ENCODE data around the gene CENPF.

DNA sequence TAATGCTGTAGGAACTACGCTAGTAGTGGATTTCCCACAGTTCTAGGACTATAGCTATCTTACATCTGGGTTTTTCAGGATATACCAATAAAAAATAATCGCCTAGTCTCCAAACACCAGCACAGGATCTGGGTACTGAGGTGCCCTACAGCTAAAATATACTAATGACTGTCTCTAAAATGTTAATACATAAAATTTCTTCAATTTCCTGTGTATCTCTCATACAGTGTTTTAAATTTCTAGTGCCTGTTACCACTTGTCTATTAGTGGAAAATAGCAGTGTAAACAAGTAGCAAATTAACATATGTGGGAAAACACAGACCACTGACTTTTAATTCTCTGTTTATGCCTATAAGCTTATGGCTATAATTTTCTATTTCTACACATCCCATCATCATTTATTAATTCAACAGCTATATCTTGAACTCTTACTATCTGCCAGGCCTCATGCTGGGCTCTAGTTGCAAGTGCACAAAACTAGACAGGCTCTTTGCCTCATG, 35.5 kb upstream of the CENPF start:
- TF ChIP-seq, protein P1, sequence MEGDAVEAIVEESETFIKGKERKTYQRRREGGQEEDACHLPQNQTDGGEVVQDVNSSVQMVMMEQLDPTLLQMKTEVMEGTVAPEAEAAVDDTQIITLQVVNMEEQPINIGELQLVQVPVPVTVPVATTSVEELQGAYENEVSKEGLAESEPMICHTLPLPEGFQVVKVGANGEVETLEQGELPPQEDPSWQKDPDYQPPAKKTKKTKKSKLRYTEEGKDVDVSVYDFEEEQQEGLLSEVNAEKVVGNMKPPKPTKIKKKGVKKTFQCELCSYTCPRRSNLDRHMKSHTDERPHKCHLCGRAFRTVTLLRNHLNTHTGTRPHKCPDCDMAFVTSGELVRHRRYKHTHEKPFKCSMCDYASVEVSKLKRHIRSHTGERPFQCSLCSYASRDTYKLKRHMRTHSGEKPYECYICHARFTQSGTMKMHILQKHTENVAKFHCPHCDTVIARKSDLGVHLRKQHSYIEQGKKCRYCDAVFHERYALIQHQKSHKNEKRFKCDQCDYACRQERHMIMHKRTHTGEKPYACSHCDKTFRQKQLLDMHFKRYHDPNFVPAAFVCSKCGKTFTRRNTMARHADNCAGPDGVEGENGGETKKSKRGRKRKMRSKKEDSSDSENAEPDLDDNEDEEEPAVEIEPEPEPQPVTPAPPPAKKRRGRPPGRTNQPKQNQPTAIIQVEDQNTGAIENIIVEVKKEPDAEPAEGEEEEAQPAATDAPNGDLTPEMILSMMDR (IDR thresholded peaks at IDR 0.05): no peak
- TF ChIP-seq EP300 (IDR thresholded peaks at IDR 0.05) (no peak), POLR2AphosphoS5 (IDR thresholded peaks at IDR 0.05) (no peak)

Measured in esophagus muscularis mucosa (tissue), 4 donors.